NOMO-1 treated with dmso at 0.1 percent for 144 hours (cell line): Measurements from ENCODE around the gene BCOR.

ENCODE experiments used
- DNase-seq: peaks from one replicate; lab custom pipeline; 2025; ENCODE audit not compliant: unreplicated experiment; lab: John Stamatoyannopoulos, UW

BCOR gene

GRCh38 chrX:40006106-40007017 lies 91.4 kb downstream of the BCOR start:
- DNase-seq, result no peak

GRCh38 chrX:40005292-40006011 lies 92.3 kb downstream of the BCOR start:
- no peak for DNase-seq

- no peak for DNase-seq
Measured at GRCh38 chrX:40004921-40005291, 92.9 kb downstream of the BCOR start.

GRCh38 chrX:40004246-40004535 lies 93.6 kb downstream of the BCOR start:
- no peak for DNase-seq

- DNase-seq, result no peak
Measured at GRCh38 chrX:40003428-40004245, 94.1 kb downstream of the BCOR start.

- no peak for DNase-seq
Measured at GRCh38 chrX:40003071-40003427, 94.7 kb downstream of the BCOR start.
